CD4-positive, alpha-beta T cell treated with Interleukin-2 at 100 ng/mL for 4 hours (primary cell): ENCODE measurements around the gene ABHD17A.
A peak's percentile ranks its signal among the peaks of the same experiment; 100 is the strongest.

Experiments used
- DNase-seq: peaks from one replicate; pipeline ENCODE4 v3.0.0-alpha.2; 2020; ENCODE audit warnings: low spot score

ABHD17A gene

DNA sequence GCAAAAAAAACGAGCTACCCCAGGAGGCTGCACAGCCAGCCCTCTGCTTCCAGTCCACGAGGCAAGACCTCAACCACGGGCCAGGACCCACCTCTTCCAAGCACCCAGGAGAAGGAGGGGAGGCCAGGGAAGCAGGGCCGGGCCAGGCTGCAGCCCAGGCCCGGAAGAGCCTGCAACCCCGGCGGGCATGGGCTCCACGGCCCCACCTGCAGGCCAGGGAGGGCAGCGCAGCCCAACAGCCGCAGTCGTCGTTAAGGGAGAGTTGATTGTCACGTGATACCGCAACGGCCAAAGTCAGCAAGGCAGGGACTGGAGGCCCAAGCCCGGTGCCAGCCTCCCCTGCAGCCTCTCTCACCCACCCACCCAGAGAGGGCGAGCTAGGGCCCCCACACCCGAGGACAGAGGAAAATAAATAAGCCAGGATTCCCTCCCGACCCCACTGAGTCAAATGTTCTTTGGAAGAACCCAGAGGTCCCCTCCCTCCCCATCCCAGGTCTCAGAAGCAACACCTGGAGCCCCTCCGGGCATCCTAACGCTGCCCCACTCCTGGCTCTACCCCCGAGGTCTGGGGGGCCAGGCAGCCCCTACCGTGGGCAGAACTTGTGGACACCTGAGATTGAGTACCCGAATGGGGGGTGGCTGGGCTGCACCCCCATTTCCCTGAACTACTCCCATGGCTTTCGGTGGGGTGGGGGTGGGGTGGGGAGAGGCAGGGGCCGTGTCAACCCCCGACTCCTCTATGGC is 31.8 kb downstream of the ABHD17A start:
- peak; percentile 79 for DNase-seq

DNA sequence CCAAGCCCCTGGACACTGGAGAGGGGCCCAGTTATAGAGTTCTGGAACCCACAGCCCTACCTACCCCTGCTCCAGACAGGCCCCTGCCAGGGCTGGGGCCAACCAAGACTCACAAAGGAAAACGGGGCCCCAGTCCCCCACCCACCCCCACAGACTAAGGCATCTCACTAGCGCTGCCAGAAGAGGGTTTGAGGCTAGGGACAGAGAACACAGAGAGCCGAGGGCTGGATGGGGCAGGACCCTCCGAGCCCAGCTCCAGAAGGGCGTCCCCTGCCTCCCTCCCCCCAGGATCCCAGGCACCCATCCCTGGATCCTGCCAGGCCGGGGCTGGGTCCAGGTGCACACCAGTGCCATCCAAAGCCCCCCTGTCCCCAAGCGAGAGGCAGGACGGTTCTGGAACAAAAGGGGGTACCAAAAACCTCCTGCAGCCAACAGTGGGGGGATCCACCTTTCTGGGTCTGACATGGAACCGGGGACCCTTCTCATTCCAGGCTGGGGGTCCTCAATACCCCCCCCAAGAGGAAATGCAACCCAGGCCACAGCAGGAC is 32.6 kb downstream of the ABHD17A start:
- no peak for DNase-seq

DNA sequence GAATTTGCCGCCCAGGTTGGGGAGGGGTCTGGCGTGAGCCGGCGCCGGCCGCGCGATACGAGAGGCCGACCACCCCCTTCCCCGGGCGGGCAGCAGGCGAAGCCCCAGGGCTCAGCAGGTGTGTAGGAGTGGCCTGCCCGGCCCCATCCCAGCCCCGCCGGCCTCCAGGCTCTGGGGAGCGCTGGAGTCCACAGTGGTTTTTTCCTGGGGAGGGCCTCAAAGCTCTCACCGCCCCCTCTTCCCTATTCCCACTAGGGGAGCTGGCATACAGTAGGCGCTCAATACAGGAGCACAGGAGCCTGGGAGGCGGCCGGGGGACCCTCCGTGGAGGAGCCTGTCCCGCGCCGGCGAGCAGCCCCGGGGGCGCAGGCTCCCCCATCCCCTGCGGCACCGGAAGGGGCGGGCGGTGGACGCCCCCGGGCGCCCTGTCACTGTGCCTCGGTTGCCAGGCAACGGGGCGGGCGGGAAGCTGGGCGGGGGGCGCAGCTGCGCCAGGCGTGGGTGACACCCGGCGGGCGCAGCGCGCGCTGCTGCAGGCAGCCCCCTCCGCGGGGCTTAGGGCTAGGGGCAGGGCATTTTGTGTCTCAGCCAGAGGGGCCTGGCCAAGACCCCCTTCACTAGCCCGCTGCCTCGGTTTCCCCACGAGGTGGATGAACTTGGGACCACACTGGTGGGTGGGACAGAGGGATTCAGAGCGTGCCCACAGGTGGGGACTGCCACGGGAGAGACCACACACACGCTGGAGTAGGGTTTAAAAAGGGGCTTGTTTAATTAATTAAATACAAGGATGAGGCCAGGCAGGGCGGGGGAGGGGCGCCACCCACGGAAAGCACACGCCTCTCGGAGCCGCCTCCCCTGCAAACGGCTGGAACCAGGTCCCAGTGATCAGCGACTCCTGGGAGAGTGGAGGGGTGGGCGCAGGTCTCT is 33.4 kb downstream of the ABHD17A start:
- peak; percentile 56 for DNase-seq

DNA sequence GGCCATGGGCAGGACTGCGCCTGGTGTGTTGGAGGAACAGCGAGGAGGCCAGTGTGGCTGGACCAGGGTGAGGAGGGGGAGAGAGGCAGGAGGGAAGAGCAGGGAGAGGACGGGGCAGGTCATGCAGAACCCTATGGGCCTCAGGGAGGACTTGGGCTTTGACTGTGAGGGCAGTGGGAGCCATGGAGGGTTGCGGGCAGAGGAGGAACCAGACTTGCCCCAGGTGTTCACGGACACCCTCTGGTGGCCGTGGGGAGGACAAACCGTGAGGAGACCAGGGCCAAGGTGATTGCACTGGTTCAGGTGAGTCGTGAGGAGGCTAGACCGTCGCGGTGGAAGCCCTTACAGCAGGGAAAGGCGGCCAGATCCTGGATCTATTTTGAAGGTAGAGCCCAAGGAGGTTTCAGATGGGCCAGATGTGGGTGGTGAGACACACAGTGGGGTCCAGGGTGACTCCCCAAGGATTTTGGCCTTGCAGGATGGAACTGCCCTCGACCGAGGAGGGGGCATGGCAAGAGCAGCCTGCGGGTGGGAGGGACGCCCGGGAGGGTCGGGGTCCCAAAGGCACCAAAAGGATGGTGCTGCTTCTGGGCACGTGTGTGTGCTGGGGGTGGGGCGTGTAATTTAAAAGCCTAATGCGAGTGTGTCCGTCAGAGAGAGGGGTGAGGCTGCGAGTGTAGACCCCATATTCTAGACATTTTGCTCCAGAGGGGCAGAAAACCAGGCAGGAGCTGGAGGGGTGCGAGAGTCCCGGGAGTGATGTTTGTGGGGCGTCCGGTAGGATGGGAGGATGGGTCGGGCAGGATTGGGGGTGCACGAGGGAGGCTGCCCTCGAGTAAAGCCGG is 34.3 kb downstream of the ABHD17A start:
- DNase-seq: no peak

DNA sequence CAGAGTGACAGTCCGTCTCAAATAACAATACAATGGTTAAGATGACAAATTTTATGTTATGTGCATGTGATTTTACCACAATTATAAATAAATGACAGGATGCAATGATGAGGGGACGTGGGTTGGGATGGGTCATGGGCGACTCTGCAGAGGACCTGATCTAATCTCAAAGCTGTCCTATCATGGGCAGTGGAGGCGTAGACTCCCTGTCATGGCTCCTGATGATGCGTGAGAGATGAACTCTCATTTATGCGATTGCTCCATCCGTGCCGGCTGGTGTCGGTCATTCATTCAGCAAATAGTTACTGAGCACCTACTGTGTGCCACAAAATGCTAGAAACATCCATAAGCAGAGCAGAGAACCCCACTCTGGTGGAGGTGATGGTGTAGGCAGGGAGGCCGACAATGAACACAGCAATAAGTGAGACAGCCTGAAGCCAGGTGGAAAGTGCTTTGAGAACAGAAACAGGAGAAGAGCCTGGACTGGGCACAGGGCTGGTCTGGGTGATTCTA is 35.4 kb downstream of the ABHD17A start:
- DNase-seq: no peak

DNA sequence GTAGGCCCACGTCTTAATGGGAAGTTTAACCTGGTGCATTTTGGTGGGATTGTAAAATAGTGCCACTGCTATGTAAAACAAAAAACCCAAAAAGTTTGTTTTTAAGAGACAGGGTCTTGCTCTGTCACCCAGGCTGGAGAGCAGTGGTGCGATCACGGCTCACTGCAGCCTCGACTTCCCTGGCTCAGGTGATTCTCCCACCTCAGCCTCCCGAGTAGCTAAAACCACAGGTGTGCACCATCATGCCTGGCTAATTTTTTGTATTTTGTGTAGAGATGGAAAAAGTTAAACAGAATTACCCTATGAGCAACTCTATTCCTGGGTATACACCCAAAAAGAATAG is 36.2 kb downstream of the ABHD17A start:
- DNase-seq: no peak

DNA sequence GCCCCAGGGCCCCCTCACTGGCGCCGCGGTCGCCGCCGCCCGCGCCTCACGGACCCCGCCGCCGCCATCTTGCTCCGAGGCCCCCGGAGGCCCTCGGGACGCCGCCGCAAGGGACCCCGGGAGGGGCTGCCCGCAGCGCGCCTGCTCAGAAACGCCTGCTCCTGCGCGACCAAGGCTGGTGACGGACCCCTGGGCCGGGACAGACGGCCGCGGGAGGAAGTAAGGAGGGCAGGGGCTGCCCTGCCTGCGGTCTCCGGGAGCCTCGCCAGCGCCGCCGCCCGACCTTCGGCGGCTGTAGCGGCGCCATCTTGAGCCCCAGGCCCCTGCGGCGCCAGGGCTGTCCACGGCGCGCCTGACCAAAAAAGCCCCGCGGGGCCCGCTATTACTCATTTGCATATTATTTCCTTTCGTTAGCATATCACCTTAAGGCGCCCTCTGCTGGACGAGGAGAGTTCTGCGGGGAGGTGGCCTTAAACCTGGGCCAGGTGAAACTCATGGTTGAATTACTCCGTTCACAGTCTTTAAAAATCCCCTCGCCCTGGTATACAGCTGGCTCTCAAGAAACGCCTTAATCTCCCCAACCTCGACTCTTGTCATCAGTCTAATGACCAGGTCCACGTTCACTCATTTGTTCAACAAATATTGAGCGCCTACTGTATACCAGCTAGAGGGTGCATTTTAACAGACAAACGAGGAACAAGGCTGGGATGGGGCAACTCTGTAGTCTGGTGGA is 36.7 kb downstream of the ABHD17A start, which contains the start of gene REXO1:
REXO1 (minus strand) TSS at position 85 of the 733 bp plus-strand sequence. CDS start 125 bp downstream, outside the sequence.
- DNase-seq: peak; percentile 99

DNA sequence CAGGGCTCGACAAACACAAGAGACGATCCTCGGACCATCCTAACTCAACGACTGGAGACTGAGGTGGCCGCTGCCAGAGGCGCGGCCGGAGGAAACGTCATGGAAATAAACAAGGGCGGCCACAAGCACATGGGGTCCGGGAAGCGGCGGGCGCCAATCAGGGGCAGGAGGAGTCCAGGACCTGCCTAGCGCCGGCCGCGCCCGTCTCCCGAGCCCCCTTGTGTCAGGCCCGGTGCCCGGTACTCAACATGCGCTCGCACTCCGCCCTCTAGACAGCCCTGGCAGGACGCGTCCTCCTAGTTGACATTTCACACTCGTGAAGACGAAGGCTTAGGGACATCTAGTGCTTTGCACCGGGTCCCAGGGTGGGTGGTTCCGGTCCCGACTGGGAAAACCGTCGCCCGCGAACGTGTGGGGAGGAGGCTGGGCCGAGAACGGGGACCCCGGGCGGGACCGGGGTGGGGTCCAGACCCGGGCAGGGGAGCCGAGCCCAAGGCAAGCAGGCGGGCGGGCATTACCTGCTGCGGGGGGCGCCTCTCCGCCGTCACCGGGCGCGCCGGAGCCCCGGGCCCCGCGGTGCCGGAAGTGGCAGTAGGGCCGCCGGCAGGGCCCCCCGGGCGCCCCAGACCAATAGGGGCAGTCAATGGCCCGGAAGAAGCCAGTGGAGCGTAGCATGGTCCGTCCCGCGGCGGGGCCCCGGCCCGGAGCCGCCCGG is 37.5 kb downstream of the ABHD17A start:
- DNase-seq: no peak

DNA sequence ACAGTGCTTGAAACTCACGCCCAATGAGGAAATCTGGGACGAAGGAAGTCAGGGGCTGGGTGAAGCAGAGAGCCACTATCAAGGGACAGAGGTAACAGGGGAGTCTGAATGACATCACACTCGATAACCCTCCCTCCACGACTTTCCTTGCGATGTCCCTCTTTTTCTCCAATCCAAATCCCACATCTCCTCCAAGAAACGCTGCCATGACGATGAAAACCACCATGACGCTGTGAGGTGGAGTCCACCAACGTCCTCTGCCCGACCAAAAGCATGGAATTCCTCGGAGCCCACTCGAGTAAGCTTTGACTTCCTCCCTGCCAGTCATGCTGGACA is 38.0 kb downstream of the ABHD17A start:
- no peak for DNase-seq

DNA sequence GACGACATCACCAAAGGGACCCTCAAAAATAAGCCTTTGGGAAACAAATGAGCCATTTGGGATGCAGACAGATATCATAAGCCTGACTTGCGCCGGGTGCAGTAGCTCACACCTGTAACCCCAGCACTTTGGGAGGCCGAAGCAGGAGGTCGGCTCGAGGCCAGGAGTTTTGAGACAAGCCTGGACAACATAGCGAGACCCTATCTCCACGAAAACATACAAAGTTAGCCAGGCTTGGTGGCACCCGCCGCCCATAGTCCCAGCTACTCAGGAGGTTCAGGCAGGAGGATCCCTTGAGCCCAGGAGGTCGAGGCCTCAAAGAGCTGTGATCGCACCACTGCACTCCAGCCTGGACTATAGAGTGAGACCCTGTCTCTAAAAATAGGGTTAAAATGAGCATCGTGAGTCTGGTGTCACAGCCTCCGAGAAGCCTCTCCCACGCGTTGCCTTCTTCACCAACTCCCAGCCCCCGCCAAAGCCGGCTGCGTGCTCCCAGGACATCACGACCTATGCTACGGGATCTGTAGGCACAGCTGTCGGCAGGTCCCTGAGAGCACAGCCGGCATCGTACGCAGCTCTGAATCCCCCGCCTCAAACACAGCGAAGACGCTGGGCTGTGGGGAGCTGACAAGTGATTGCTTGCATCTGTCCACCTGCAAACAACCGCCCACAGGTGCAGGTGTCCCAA is 38.6 kb downstream of the ABHD17A start:
- DNase-seq: no peak

DNA sequence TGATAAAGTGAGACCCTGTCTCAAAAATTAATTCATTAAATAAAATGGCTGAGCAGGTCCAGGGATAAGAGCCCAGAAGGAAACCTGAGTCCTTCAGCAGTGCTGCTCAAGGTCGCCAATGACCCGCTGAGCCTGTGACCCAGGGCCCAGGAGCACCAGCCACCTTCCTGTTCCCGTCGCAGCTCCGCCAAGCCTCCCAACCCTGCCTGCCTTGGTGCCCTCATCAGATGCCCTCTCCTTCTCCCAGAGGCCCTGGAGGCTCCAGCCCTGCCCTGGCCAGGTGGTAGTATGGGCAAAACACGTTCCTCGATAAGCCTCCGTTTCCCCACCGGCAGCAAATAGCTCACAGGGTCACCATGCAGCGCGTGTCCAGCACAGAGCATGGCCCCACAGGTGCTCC is 39.7 kb downstream of the ABHD17A start:
- DNase-seq: no peak

DNA sequence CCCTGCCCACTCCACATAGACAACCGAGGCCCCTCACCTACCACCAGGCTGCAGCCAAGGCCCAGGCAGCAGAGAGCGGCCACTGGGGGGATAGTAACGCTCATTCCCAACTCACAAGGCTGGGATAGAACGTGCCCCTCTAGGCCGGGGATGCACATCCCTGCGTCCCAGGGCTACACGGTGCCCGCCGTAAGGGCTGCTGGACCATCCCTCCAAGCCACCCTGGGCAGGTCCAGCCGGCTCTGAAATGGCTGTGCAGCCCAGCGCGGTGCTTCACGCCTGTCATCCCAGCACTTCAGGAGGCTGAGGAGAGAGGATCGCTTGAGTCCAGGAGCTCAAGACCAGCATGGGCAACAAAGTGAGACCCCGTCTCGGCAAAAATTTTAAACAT is 40.2 kb downstream of the ABHD17A start:
- no peak for DNase-seq

DNA sequence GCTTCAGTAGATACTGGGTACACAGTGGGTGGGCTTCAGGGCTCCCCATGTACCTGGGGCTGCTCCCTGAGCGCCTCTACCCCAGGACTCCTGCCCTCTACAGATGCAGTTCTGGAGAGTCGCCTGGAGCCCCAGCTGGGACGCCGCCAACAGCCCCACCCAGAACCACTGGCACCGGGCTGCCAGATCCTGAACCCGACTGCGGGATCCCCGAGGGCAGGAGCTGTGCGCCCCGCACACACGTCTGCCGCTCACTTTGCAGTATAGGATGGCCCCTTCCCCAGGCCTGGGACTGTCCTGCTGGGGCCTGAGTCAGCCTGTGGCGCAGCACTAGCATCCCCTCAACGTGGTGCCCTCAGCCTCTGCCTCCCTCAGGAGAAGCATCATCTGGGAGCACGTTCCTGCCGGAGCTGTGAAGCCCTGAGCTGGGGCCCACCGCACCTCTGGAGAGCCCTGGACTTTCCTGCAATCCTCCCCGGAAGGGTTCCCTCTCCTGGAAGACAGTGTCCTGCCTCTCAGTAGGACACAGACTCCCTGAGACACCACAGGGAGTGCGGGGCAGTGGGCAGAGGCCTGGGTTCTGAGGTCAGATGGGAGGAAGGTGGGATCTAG is 40.7 kb downstream of the ABHD17A start:
- no peak for DNase-seq

DNA sequence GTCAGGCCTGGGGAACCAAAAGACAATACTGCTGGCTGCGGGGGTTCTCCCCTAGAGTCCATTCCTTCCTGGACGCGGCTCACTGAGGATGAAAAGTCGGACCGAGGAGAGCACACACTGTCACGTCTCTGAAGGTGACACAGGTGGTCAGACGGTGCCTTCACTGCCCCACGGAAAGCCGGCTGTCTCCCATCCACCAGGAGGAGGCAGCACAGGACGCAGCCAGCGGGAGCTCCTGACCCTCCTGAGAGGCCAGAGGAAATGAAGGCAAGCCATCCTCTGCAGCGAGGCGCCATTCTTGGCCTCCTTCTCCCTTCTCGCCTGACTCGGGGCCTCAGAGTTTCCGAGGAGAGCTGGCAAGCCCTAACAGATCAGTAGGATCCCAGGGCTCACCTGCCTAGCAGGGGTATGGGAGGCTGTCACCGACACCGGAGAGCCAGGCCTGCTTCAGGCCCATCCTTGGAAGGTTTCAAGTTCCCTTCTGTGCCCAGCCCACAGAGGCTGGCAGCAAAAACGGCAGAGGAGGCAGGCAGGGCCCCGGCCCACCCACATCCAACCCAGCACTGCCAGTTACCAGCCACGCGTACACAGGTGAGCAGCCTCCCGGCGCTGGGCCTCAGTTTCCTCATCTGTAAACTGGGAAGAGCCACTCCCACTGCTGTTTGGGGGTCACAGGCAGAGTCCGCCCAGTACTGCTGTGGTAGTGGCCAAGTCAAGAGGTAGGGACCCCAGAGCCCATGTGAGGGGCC is 41.5 kb downstream of the ABHD17A start:
- DNase-seq: no peak

DNA sequence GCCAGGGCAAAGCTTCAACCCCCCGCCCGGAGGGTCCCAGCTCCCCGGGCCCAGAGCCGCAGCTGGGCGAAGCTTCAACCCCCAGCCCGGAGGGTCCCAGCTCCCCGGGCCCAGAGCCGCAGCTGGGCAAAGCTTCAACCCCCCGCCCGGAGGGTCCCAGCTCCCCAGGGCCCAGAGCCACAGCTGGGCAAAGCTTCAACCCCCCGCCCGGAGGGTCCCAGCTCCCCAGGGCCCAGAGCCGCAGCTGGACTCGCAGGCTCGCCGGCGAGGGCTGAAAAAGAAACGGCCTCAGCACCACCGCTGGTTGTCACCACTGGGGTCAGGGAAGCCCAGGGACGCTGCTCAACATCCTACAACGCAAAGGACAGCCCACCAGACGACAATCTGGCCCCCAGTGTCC is 42.2 kb downstream of the ABHD17A start:
- DNase-seq: no peak

DNA sequence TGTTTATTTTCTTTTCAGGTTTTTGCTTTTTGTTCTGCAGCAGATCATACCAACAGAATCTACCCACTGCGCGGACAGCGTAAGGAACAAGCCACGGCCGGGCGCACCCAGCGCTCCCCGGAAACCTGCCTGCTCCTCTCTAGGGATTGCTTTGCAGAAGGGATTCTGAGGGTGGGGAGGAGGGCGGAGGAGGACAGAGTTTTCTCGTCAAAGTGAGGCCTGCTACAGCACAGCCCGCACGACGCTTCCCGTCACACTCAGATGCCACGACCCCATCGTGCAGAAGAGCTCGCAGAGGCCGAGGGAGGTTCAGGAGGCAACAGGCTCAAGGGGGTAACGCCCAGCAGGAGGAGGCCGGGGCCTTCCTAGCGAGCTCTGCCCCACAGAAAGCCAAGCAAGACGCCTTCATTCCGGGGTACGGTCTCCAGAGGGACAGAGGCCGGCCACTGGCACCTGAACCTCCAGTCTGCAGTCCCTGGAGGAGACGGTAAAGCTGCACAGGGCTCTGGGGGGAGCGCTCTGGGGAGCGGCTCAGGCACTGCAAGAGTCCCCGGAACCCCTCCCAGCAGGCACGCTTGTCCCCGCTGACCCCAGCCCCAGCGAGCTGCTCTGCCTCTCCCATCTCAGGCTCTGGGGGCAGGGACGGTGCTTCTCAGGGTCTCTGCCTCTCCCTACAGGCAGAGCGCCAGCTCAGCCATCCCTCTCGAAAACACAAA is 43.9 kb downstream of the ABHD17A start:
- no peak for DNase-seq

DNA sequence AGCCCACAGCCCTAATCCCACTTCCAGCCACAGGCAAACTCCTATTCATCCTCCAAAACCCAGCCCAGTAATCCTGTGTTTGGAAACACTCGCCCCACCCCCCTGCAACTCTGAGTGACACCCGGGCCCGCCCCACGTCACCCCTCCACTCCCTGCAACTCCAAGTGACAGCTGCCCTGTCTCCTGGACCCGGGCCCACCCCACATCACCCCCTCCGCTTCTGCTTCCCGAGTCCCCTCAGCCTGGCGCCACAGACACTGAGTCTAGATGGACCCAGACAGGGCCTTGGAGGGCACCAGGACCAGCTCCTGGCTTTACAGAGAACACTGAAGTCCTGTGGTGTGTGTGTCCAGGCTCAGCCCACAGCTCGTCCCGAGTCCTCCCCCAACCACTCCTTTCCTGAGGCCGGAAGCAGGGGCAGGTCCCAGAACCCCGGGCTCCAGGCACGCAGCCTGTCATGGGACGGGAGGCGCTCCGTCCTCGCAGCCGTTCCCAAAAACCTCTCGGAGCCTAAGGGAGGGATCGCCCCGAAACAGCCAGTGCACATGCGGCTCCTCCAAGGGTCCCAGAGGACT is 44.7 kb downstream of the ABHD17A start:
- DNase-seq: no peak
